ENCODE results near the gene ASXL3. TPM values are rescaled to one million over a fixed set of nuclear protein-coding genes. Genes with fewer than 3 reads are reported as not detected.

The ASXL3 gene
- total RNA-seq, 1 experiment from 2014 or later: not detected

DNA sequence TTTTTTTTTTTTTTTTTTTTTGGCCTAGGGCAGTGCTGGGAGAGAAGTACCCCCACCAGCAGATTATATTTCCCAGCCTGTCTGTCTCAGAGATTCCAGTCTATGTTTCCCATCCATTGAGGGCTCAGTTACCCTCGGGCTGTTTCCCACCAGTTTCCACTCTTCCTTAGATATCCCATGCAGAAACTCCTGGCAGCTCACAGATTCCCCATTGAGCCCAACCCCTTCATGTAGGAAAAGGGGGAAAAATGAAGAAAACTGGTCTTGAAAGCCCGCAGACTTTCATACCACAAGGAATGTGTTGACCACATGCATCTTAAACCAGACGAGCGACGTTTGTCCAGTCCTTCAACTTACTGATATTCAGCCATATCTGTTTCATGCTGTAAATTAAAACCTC, 15.2 kb downstream of the ASXL3 start:
- ChIA-PET POLR2A (no interaction called here), RAD21 (ENCODE audit: low non-redundant PET in 1 of 2, low total read pairs in 2 of 2, uncharacterized antibody in 2 of 2, unreplicated experiment in 2 of 2) (no interaction called here), CTCF (no interaction called here)
- Histone ChIP-seq H2AFZ (ENCODE audit: low read depth, low read length, poor library complexity, severe bottlenecking) (no peak overlapping the region), H3K36me3 (ENCODE audit: control insufficient read depth in 1 of 2, insufficient read depth in 2 of 2, low read length in 2 of 2) (no peaks in the 10 kb centered on the region), H3K9ac (ENCODE audit: low read length) (no peak overlapping the region), H3K4me2 (ENCODE audit: low read length) (no peak overlapping the region), H3K9me3 (ENCODE audit: control insufficient read depth in 1 of 2, insufficient read depth in 1 of 2, low read depth in 1 of 2, low read length in 2 of 2) (peaks cover 8 to 10% of the 10 kb centered on the region in 2 experiments; a peak in 2 of 4 replicates), H3K27me3 (ENCODE audit: insufficient read depth, low read length) (no peaks in the 10 kb centered on the region), H3K4me3 (replicated peaks in 1 of 2; ENCODE audit: low read depth in 1 of 2, low read length in 2 of 2) (no peak overlapping the region), H3K27ac (ENCODE audit: low read depth, low read length) (no peak overlapping the region), H4K20me1 (ENCODE audit: insufficient read depth) (no peaks in the 10 kb centered on the region), H3K9me2 (ENCODE audit: insufficient read depth) (no peaks in the 10 kb centered on the region), H3K79me2 (ENCODE audit: insufficient read depth, low read length) (no peaks in the 10 kb centered on the region), H3K4me1 (ENCODE audit: control insufficient read depth in 1 of 2, insufficient read depth in 2 of 2, low read length in 2 of 2) (no peaks in the 10 kb centered on the region)
- no TSS peak for BruUV-seq (replicated peaks)
- ATAC-seq (no peak), DNase-seq (ENCODE audit: low read depth, low spot score) (no peak)
- TF ChIP-seq SRF (IDR thresholded peaks at IDR 0.05; ENCODE audit: low read depth) (no peak), SIN3A (IDR thresholded peaks at IDR 0.05; ENCODE audit: low read depth) (no peak), ELF1 (IDR thresholded peaks at IDR 0.05; ENCODE audit: borderline replicate concordance, low read depth) (no peak), FOSL1 (IDR thresholded peaks at IDR 0.05; ENCODE audit: low read depth) (no peak), RAD21 (IDR thresholded peaks at IDR 0.05; ENCODE audit: low read depth) (no peak)
- intact Hi-C loops (cut with micrococcal nuclease): no loop called here

- intact Hi-C loops (cut with micrococcal nuclease): no loop called here
- BruUV-seq (replicated peaks): no TSS peak
- TF ChIP-seq, protein P1, sequence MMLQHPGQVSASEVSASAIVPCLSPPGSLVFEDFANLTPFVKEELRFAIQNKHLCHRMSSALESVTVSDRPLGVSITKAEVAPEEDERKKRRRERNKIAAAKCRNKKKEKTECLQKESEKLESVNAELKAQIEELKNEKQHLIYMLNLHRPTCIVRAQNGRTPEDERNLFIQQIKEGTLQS (IDR thresholded peaks at IDR 0.05): no peak
- TF ChIP-seq ELF1 (IDR thresholded peaks at IDR 0.05; ENCODE audit: borderline replicate concordance, low read depth): no peak
- TF ChIP-seq, protein P2, sequence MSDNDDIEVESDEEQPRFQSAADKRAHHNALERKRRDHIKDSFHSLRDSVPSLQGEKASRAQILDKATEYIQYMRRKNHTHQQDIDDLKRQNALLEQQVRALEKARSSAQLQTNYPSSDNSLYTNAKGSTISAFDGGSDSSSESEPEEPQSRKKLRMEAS (IDR thresholded peaks at IDR 0.05): no peak
- no peak for TF ChIP-seq YY1 (IDR thresholded peaks at IDR 0.05; ENCODE audit: extremely low read depth, insufficient replicate concordance, low read depth, low read length)
- no peak for TF ChIP-seq JUND (IDR thresholded peaks at IDR 0.05)
- no peak for TF ChIP-seq FOSL1 (IDR thresholded peaks at IDR 0.05; ENCODE audit: low read depth)
- TF ChIP-seq, protein P3, sequence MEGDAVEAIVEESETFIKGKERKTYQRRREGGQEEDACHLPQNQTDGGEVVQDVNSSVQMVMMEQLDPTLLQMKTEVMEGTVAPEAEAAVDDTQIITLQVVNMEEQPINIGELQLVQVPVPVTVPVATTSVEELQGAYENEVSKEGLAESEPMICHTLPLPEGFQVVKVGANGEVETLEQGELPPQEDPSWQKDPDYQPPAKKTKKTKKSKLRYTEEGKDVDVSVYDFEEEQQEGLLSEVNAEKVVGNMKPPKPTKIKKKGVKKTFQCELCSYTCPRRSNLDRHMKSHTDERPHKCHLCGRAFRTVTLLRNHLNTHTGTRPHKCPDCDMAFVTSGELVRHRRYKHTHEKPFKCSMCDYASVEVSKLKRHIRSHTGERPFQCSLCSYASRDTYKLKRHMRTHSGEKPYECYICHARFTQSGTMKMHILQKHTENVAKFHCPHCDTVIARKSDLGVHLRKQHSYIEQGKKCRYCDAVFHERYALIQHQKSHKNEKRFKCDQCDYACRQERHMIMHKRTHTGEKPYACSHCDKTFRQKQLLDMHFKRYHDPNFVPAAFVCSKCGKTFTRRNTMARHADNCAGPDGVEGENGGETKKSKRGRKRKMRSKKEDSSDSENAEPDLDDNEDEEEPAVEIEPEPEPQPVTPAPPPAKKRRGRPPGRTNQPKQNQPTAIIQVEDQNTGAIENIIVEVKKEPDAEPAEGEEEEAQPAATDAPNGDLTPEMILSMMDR (IDR thresholded peaks at IDR 0.05 in 2 of 3, conservative IDR thresholded peaks at IDR 0.05 in 1 of 3; ENCODE audit: borderline replicate concordance in 1 of 3, insufficient read depth in 1 of 3, low read depth in 2 of 3, low read length in 2 of 3): no peak
- no peak for TF ChIP-seq POLR2AphosphoS5 (IDR thresholded peaks at IDR 0.05; ENCODE audit: low read depth, low read length)
- no peak for TF ChIP-seq REST (IDR thresholded peaks at IDR 0.05; ENCODE audit: low read depth)
- no peak for TF ChIP-seq POLR2A (IDR thresholded peaks at IDR 0.05; ENCODE audit: borderline replicate concordance, extremely low read depth, insufficient read depth, insufficient read length)
- no peak for TF ChIP-seq SRF (IDR thresholded peaks at IDR 0.05; ENCODE audit: low read depth)
- TF ChIP-seq TCF7L2 (IDR thresholded peaks at IDR 0.05; ENCODE audit: borderline replicate concordance, extremely low read depth, insufficient read depth, insufficient read length): no peak
- no peak for TF ChIP-seq SP1 (IDR thresholded peaks at IDR 0.05; ENCODE audit: low read depth)
- TF ChIP-seq EGR1 (IDR thresholded peaks at IDR 0.05; ENCODE audit: low read depth): no peak
- no peak for TF ChIP-seq RAD21 (IDR thresholded peaks at IDR 0.05; ENCODE audit: low read depth)
Measured at GRCh38 chr18:33594799-33595198, 16.8 kb downstream of the ASXL3 start.

More at GRCh38 chr18:33594799-33595198, 16.8 kb downstream of the ASXL3 start:
- RAD21 ChIA-PET (ENCODE audit: low non-redundant PET in 1 of 2, low total read pairs in 2 of 2, uncharacterized antibody in 2 of 2, unreplicated experiment in 2 of 2): no interaction called here
- ATAC-seq (no peak), DNase-seq (ENCODE audit: low read depth, low spot score) (no peak)
- Histone ChIP-seq H3K9ac (ENCODE audit: low read length) (no peak overlapping the region), H3K4me2 (ENCODE audit: low read length) (no peak overlapping the region), H3K27ac (ENCODE audit: low read depth, low read length) (no peak overlapping the region), H3K4me3 (replicated peaks in 1 of 2; ENCODE audit: low read depth in 1 of 2, low read length in 2 of 2) (no peak overlapping the region), H3K9me3 (ENCODE audit: control insufficient read depth in 1 of 2, insufficient read depth in 1 of 2, low read depth in 1 of 2, low read length in 2 of 2) (peaks cover 10 to 11% of the 10 kb centered on the region in 2 experiments; a peak in 2 of 4 replicates), H3K27me3 (ENCODE audit: insufficient read depth, low read length) (no peaks in the 10 kb centered on the region), H3K9me2 (ENCODE audit: insufficient read depth) (no peaks in the 10 kb centered on the region), H4K20me1 (ENCODE audit: insufficient read depth) (no peaks in the 10 kb centered on the region), H3K36me3 (ENCODE audit: control insufficient read depth in 1 of 2, insufficient read depth in 2 of 2, low read length in 2 of 2) (no peaks in the 10 kb centered on the region), H3K4me1 (ENCODE audit: control insufficient read depth in 1 of 2, insufficient read depth in 2 of 2, low read length in 2 of 2) (no peaks in the 10 kb centered on the region), H3K79me2 (ENCODE audit: insufficient read depth, low read length) (no peaks in the 10 kb centered on the region), H2AFZ (ENCODE audit: low read depth, low read length, poor library complexity, severe bottlenecking) (no peak overlapping the region)
- CTCF ChIA-PET: no interaction called here
- POLR2A ChIA-PET: no interaction called here

All from HCT116 (cell line).